ENCODE data around the gene ELL. TPM values are rescaled to one million over a fixed set of nuclear protein-coding genes. Genes with fewer than 3 reads are reported as not detected.

ELL gene
- total RNA-seq, 1 donor = 28.8 TPM

DNA sequence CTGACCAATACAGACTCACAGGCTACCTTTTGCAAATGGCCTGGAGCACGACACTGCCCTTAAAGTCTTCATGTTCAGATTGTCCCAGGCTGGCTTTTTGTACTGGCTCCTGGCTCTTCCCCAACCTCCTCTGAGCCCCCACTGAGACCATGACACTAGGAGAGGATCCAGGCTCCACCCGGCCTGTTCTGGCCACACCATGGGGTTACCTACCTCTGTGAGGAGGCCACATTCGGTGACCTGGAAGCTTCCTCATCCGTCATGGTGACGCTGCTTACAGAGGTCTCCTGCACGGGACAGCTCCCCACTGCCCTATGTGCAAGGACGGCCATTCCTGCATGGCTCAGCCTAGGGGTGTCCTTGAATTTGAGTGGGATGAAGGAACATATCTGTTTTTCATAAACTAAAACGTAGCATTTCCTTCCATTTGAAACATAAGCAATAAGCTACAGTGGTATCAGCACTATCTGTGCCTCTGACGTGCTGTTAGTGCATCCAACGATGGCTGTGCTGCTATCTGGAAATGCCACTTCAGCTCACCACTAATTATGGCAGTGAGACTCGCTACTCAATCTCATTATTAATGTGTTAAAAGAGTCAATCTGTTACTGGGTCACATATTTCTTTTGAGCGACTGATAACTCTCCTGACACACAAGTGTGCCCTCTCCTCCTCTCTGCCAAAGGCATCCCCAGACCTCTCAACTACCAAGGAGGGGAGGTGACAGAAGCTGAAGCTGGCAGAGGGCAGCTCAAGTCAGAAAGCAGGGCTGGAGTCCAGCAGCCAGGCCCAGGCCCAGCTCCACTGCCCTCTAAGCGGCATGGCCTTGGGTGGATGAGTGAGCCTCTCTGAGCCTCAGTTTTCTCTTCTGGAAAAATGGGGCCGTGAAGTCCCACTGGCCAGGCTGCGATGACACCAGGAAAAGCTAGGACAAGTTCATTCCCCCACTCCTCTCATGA lies 29.6 kb downstream of the ELL start:
- DNase-seq (ENCODE audit: low read depth in 2 of 3, low spot score in 2 of 3) = no peak

DNA sequence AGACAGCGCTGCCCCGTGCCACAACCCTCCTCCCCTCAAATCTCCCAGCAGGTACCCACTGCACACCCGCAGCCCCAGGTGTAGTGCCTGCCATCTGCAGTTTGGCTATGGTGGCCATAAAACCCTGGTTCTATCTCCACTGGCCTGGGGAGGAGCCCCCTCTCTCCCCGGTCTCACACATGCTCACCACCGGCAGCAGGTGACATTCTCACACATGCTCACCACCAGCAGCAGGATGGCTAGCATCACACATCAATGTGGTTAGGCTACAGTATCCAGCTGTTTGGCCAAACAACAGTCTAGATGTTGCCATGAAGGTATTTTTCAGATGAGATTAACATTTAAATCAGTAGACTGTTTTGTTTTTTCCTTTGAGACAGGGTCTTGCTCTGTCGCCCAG lies 31.1 kb downstream of the ELL start:
- DNase-seq (ENCODE audit: low read depth in 2 of 3, low spot score in 2 of 3) = no peak

DNA sequence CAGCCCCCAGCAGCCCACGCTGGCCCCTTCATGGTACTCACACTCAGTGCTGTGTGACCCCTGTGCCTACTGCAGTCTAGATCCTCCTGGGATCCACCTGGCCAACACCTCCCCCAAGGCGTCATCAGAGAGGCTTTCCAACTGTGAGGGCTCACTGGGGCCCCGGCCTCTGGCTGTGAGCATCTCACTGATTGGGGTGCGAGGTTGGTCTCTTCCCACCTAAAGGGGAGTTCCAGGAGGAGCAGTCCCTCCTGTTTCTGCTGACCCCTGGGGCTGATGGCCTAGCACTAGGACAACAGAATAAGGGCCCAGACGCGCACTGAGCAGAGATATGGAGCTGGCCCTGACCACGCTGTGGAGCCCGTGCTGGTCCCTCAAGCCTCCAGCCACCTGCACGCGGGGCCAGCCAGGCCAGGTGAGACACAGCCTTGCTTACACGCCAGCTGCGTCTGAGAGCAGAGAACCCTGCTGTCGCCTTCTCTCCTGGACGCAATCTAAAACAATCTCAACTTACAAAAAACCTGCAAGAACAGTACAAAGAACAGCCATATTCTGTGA lies 32.2 kb downstream of the ELL start:
- DNase-seq (ENCODE audit: low read depth in 2 of 3, low spot score in 2 of 3) = no peak

DNA sequence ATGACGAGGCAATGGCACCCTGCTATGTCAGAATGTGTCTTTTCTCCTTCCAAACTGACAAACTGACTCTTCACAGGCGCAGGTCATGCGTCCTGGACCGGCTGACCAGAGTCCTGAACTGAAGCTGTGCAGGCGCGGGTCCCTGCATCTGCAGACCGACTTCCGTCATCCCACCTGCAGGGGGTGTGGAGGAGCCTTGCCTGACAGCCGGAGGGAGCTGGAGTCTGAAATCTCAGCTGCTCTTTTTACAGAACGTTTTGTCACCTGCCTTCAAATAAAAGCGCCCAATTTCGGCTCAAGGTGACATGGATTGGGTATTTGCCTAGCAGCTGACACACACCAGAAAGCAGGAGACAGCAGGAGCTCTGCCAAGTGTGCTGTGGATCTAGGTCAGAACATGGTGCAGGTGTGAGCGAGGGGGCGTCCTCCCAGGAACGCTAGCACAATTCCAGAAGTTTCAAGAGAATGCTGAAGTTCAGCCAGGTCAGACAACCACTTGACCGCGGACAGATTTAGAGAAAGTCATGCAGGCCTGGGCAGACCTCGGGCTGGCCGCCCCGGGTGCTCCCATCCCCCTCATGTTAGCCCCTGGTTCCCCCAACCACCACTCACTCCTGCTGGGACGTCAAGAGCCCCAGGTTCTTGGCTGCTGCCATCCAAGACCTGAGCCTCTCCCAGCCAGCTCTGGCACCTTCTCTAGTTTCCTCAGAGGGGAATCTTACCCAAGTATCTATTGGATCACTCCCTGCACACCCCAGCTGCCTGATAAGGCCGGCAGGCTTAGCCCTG lies 32.8 kb downstream of the ELL start:
- peak in 2 of 3 donors; percentile 25 to 38 for DNase-seq (ENCODE audit: low read depth in 2 of 3, low spot score in 2 of 3)

DNA sequence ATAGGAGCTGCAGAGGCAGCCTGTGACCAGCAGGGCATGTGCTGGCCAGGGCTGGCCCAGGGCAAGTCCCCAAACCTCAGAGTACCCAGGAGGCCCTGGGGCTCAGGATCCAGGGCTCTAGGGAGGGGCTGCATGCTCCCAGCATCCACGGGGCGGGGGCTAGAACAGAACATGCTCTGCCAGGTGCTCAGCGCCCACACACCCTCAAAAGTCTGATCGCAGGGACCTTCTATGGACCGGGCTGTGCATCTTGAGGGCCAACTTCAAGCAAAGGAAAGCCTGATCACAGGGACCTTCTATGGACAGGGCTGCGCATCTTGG lies 33.5 kb downstream of the ELL start:
- DNase-seq (ENCODE audit: low read depth in 2 of 3, low spot score in 2 of 3) = peak in 2 of 3 donors; percentile 26 to 30

DNA sequence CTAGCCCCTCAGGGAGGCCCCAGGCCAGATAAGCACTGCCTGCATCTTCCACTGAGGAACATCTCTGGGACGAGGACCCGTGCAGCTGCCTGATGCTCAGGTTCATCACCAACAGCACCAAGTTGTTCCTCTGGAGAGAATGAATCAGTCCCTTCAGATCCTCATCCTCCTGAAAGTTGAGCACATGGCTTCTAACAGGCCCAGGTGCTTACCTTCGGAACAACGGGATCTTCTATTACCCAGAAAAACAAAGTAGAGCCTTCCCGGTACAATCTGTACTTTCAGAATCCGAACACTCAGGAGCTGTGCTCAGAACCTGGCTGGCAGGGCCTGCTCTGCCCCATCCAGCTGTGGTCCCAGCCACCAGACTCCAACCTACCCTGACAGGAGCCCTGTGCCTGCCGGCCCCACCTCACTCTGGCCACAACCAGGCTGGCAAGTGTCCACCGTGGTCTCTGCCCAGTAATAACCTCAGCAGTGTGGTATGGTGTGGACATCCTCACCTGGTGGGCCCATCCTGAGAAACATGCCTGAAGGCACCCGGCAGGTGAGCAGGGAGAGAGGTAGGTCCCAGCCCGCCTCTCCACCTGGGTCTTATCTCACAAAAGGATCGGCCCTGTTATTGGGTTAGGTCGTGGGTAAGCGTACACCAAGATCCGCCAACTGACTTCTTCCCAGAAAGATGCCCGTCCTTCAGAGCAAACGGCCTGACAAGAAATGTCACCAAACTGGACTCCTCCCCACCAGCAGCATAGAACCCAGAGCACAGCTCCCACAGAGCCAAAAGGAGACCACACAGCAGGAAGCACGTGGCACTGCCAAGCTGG lies 34.1 kb downstream of the ELL start:
- no peak for DNase-seq (ENCODE audit: low read depth in 2 of 3, low spot score in 2 of 3)

DNA sequence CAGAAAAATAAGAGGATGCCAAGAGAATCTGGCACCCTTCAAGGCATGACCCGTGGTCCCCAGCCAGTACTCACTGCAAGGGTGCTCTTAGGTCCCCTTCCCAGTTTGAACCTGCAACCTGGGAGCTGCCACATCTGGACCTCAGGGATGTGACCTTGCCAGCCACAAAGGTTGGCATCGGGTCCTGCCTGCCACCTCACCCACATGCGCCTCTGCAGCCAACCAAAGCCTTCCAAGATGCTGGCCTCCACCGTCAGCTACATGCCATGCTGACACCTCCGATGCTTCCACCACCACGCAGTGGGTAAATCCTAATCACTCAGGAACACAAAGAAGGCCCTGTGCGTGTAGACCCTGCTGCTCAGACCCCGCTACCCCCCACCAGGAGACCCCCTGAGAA lies 35.1 kb downstream of the ELL start:
- DNase-seq (ENCODE audit: low read depth in 2 of 3, low spot score in 2 of 3) = no peak

DNA sequence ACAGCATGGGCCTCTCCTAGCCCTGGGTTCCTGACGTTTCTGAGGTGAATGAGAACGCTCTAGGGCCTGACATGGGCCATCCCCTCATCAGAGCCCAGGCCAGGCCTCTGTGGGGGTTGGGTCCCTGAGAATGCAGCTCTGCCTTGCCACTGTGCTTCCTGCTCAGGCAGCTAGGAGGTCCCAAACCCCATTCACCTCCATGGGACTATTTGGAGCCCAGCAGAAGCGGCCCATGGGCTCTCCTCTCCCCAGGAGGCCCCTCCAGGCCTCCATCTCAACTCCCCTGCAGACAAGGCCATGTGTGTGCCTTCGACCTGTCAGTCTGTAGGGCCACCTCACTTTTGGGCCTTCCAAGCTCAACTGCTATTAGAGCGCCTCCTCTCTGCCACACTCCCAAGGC lies 36.9 kb downstream of the ELL start:
- DNase-seq (ENCODE audit: low read depth in 2 of 3, low spot score in 2 of 3) = no peak

DNA sequence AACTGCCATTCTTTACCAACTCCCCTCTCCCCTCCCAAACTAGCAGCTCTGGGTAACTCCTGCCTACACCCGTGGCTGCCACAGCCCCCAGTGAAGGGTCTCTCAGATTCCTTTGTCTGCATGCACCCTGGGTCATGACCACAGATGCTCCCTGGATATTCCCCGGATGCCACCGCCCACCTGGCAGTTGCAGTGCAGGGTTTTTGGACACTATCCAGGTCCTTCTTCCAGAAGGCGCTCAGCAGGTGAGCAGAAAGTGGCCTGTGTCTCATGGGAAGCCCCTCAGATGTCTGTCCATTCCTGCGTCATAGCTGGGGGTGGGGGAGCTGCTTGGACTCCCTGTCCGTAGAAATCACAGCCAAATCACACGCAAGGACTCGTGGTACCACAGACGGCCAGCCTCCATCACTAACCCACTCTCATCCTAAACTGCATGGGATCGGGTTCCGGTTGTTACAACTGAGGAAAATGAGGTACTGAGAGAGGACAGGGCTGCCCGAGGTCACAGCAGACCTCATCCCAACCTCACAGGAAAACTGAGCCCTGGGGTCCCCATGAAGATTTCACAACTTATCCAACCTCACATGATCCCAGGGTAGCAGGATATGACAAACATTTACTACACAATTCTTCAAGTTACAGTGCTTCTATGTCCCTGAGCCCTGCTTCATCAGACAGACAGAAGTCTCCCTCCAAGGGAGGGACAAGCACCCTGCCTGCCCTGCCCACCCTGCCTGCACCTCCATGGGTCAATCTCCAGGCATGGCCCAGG lies 38.6 kb downstream of the ELL start:
- DNase-seq (ENCODE audit: low read depth in 2 of 3, low spot score in 2 of 3) = no peak

DNA sequence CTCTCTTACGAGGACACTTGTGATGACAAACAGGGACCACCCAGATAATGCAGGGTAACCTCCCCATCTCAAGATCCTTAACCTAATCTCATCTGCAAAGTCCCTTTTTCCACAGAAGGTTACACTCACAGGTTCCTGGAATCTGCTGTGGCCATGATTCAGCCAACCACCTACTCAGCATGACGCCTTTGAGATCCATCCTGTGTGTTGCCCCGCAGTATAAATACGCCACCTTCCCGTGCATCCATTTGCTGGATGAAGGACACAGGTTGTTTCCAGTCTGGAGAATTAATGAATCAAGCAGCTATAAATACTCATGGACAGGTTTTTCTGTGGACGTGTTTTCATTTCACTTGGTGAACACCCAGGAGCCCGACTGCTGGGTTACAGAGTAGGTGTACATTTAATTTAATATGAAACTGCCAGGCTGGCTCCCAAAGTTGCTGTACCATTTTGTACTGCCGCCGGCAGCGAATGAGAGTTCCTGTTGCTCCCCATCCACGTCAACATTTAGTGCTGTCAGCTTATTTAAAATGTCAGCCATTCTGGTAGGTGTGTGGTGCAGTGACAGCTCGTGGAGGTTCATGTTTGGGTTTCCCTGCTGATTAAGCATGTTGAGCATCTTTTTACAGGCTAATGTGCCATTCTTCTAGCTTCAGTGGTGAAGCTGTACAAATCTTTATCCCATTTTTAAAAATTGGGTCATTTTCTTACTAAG lies 40.2 kb downstream of the ELL start:
- no peak for DNase-seq (ENCODE audit: low read depth in 2 of 3, low spot score in 2 of 3)

DNA sequence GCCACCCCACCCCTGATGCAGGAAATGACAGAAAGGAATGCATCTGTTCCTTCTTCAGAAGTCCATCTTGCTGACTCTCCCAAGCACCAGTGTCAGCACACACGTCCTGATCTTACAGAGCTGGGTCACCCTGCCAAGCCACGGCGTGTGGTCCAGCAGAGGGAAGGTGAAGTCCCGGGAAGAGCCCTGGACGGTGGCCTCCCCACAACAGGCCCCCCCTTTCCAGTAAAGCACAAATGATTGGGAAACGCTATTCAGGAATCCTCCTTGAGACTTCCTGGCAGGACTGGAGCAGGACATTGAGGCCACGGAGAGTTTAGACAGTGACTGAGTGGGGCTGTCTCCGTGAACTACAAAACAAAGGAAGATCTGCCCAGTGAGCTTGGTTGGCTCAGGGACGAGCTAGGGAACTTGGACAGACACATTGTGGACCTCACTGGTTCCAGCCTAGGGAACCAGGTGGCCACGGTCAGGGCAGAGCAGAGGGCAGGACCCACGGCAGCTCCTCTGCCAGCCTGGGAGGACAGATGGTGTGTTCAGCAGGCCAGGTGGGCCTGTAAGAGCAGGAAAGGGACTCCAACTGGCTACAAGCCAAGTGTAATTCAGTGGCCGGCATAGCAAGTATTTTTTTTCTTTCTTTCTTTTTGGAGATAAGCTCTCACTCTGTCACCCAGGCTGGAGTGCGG lies 41.7 kb downstream of the ELL start:
- no peak for DNase-seq (ENCODE audit: low read depth in 2 of 3, low spot score in 2 of 3)

DNA sequence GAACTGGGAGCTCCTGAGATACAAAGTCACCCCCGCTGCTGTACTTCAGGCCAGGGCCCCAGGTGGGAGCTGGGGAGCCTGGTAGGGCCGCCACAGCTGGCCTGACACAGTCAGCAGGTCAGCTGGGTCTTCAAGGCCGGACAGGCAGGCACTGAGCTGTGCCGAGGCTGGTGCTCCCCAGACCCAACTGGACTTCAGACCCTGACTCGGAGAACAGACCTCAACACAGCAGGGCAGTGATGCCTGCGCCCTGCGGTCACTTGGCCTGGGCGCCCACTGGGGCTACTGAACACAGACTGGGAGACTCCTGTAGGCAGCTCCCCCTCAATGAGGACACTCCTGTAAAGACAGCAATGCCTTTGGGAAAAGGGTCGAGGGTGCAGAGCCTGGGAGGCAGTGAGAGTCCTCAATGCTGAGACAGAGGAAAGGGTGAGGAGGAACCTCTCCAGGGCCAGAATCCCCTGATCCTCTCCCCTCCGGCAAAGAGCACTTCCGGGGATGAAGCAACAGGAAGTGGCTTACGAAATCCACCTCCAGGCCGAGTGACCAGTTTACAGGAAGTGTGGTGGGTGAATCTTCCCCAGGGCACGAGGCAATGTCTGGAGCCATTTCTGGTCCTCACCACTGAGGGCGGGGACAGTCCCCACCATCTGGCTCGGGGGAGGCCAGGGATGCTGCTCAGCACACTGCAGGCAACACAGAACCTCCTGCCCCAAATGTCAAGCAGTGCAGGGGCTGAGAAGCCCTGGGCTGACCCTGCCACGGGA lies 43.1 kb downstream of the ELL start:
- peak in 1 of 3 donors; percentile 44 for DNase-seq (ENCODE audit: low read depth in 2 of 3, low spot score in 2 of 3)

DNA sequence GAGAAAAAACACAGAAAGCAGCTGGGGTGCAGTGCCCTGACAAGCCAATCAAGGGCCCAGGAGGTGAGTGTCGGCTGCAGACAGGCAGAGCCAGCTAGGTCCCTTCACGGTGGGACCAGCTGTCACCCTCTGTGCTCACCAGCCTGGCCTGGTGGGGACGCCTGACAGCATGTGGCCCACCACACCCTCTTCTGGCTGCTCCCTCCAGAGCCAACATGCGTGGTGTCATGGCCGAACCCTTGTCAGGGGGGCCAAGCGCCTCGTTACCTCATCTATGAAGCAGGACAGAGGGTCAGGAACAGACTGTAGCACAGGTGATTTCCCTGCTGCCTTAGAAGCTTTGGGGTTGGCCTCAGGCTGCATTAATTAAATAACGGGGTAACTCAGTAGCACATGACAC lies 43.9 kb downstream of the ELL start:
- DNase-seq (ENCODE audit: low read depth in 2 of 3, low spot score in 2 of 3) = no peak

DNA sequence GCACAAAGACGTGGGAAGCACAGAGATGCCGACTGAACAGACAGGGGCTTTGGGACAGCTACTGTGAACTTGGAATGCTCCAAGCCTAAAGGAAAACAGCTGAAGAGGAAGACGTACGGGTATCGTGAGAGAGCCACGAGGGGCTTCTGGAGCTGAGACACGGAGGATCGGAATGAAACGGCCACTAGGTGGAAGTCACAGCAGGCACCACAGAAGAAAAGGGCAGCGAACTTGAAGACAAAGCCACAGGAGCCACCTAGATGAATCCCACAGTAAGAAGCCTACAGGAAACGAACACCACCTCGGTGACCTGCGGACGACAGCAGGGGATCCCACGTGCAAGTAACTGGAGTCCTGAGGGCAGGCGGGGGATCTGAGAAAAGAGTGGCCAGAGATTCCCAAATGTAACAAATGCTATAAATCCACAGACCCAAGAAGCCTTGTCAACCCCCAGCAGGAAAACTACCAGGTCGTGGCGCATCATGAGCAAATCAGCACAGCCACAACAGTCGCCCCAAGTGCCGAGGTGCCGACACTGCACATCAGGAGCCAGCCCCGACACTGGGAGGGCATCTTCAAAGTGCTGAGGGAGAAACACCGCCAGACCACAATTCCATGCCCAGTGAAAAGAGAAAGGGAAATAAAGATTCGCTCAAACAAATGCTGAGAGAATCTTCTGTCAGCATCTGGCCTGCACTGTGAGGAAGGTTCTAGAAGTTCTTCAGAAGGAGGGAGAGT lies 44.7 kb downstream of the ELL start:
- DNase-seq (ENCODE audit: low read depth in 2 of 3, low spot score in 2 of 3) = no peak

DNA sequence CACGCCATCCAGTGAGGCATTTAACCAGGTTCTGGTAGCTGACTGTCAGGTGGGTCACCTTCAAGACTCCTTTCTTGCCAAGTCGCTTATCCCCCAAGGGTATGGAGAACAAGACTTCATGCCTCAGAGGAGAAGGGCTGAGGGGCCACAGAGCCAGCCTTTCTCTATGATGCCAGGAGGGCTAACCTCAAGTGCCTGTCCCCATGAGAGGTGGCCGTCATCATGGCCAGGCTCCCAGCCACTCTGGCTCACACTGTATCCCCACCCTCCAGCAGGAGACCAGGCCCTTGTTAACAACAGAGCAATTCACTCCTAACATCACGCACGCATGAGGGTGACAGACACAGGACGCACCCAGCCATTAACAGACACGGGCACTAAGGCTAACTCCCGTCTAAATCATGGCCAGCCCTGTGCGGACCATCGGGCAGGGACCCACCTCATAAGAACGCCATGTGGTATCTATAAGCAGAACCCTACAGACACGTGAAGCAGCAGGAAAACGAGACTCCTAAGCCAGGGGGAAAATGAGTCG lies 45.3 kb downstream of the ELL start:
- DNase-seq (ENCODE audit: low read depth in 2 of 3, low spot score in 2 of 3) = no peak

DNA sequence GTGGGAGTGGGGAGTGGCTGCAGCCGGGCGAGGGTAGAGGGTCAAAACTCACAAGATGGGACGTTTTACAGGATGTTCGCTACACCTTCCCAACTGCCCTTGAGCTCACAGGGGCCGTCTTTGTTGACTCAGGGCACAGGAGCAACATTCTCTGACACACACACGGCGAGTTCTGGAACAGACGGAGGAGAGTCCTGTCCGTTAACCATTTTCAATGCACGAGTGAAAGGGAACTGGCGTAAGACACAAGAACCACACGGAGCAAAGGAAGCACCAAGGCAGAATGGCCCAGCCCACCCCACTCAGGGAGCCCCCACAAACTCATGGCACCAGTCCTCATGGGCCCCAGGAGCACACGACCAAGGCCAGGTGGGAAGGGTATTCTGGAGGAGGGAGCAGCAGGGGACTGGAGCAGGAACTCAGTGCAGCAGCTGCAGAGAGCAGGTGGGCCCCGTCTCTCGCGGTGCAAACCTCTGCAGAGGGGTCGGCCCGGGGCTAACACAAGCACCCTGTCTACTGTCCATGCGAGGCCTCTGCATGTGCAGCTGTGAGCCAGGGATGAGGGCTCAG lies 46.0 kb downstream of the ELL start:
- DNase-seq (ENCODE audit: low read depth in 2 of 3, low spot score in 2 of 3) = no peak

DNA sequence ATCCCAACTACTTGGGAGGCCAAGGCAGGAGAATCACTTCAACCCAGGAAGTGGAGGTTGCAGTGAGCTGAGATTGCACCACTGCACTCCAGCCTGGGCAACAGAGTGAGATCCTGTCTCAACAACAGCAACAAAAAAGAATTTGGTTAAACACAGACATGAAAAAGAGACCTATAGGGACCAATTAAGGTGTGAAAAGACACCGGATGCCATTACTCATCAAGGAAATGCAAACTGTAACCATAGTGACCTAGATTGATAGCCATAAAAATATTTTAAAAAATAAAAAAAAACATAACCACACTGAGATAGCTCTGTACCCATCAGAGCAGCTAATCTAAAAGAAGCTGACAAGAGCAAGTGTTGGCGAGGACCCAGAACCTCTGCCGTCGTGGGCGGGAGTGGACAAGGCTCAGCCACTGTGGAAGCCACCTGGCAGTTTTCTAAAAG lies 46.8 kb downstream of the ELL start:
- DNase-seq (ENCODE audit: low read depth in 2 of 3, low spot score in 2 of 3) = no peak
